ENCODE data around the gene SETD2.

DNA sequence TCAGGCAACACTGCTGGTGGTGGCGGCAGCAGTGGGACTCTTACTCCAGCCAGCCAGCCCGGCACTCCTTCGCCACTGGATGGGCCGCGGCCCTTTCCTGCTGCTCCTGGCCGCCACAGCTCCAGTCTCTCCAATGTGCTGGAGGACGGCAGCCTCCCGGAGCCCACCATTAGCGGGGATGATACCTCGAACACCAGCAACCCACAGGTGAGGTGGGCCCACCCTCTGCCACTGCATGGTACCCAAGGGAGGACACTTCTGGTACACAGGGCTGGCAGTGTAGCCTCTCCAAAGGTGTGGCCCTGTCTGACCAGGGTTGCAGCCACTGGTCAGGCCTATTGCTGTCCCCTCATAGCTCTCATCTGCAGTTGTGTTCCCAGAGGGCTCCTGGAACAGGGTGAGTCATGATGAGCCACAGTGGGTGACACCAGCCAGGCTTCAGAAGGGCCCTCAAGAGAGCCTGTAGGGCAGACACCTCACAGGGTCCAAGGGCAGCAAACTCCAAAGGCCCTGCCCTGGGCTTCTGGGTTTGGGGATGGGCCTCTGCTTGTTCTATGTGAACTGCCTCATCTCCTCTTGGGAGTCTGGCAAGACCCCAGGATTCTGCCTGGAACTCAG lies 163.6 kb downstream of the SETD2 start:
- TF ChIP-seq EZH2 (IDR thresholded peaks at IDR 0.05; ENCODE audit: borderline replicate concordance, insufficient read depth, low read depth, low read length, poor library complexity, severe bottlenecking): no peak
- TF ChIP-seq, protein P1, sequence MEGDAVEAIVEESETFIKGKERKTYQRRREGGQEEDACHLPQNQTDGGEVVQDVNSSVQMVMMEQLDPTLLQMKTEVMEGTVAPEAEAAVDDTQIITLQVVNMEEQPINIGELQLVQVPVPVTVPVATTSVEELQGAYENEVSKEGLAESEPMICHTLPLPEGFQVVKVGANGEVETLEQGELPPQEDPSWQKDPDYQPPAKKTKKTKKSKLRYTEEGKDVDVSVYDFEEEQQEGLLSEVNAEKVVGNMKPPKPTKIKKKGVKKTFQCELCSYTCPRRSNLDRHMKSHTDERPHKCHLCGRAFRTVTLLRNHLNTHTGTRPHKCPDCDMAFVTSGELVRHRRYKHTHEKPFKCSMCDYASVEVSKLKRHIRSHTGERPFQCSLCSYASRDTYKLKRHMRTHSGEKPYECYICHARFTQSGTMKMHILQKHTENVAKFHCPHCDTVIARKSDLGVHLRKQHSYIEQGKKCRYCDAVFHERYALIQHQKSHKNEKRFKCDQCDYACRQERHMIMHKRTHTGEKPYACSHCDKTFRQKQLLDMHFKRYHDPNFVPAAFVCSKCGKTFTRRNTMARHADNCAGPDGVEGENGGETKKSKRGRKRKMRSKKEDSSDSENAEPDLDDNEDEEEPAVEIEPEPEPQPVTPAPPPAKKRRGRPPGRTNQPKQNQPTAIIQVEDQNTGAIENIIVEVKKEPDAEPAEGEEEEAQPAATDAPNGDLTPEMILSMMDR (IDR thresholded peaks at IDR 0.05): no peak

Measured in B cell (primary cell).